Measurements from ENCODE around the gene SPG21.

SPG21 gene

GRCh38 chr15:64916365-64916764, 73.3 kb downstream of the SPG21 start:
- in situ Hi-C loops (cut with MboI; ENCODE audit: low pct_unique_long_range_greater_than_20kb, low sequenced_read_pairs), result no loop called here
- no peak for DNase-seq

GRCh38 chr15:64915518-64916227, 74.0 kb downstream of the SPG21 start:
- DNase-seq, result no peak
- in situ Hi-C loops (cut with MboI; ENCODE audit: low pct_unique_long_range_greater_than_20kb, low sequenced_read_pairs), result no loop called here

Measured in KBM-7 (cell line).